Measurements from ENCODE around the gene CSNK2A1.

The CSNK2A1 gene

GRCh38 chr20:475463-476357 lies 67.9 kb downstream of the CSNK2A1 start:
- Histone ChIP-seq H3K9me3 (ENCODE audit: insufficient read depth, low read length) (no peaks in the 10 kb centered on the region), H3K9me2 (replicated peaks; ENCODE audit: insufficient read depth, low read length) (no peaks in the 10 kb centered on the region), H4K20me1 (ENCODE audit: low read depth, low read length) (no peaks in the 10 kb centered on the region), H3K9ac (ENCODE audit: low read length) (no peak overlapping the region), H3F3A (ENCODE audit: insufficient read depth) (peaks cover 12% of the 10 kb centered on the region; the same call in 1 of the 2 replicates), H3K27ac (ENCODE audit: low read depth, low read length) (no peak overlapping the region), H2AFZ (ENCODE audit: low read depth, low read length, severe bottlenecking) (no peak overlapping the region), H3K79me2 (ENCODE audit: insufficient read depth, low read length) (no peaks in the 10 kb centered on the region), H3K4me2 (ENCODE audit: low read depth, low read length, poor library complexity, severe bottlenecking) (no peak overlapping the region), H3K27me3 (ENCODE audit: low read length) (no peaks in the 10 kb centered on the region), H3K4me3 (ENCODE audit: insufficient read depth, low read length, poor library complexity, severe bottlenecking) (no peak overlapping the region), H3K36me3 (ENCODE audit: low read length) (peaks cover 7% of the 10 kb centered on the region; the same call in 1 of the 2 replicates)
- no peak for TF ChIP-seq CTCF (IDR thresholded peaks at IDR 0.05; ENCODE audit: insufficient read depth, low read length, poor library complexity, severe bottlenecking)
- TF ChIP-seq EZH2phosphoT487 (conservative IDR thresholded peaks at IDR 0.05; ENCODE audit: low read length): no peak

GRCh38 chr20:474581-474980 lies 69.0 kb downstream of the CSNK2A1 start:
- Histone ChIP-seq H4K20me1 (ENCODE audit: low read depth, low read length) (no peaks in the 10 kb centered on the region), H3K9me2 (replicated peaks; ENCODE audit: insufficient read depth, low read length) (no peaks in the 10 kb centered on the region), H2AFZ (ENCODE audit: low read depth, low read length, severe bottlenecking) (no peak overlapping the region), H3F3A (ENCODE audit: insufficient read depth) (peaks cover 6% of the 10 kb centered on the region; the same call in 1 of the 2 replicates), H3K27me3 (ENCODE audit: low read length) (no peaks in the 10 kb centered on the region), H3K9me3 (ENCODE audit: insufficient read depth, low read length) (0 out of 2 replicates have a peak, but pooled peaks cover 4% of the 10 kb centered on the region), H3K79me2 (ENCODE audit: insufficient read depth, low read length) (no peaks in the 10 kb centered on the region), H3K9ac (ENCODE audit: low read length) (no peak overlapping the region), H3K4me3 (ENCODE audit: insufficient read depth, low read length, poor library complexity, severe bottlenecking) (no peak overlapping the region), H3K27ac (ENCODE audit: low read depth, low read length) (no peak overlapping the region), H3K4me2 (ENCODE audit: low read depth, low read length, poor library complexity, severe bottlenecking) (no peak overlapping the region), H3K36me3 (ENCODE audit: low read length) (peaks cover 7% of the 10 kb centered on the region; the same call in 1 of the 2 replicates)
- no peak for TF ChIP-seq CTCF (IDR thresholded peaks at IDR 0.05; ENCODE audit: insufficient read depth, low read length, poor library complexity, severe bottlenecking)
- no peak for TF ChIP-seq EZH2phosphoT487 (conservative IDR thresholded peaks at IDR 0.05; ENCODE audit: low read length)

GRCh38 chr20:472889-473292 lies 70.7 kb downstream of the CSNK2A1 start:
- TF ChIP-seq CTCF (IDR thresholded peaks at IDR 0.05; ENCODE audit: insufficient read depth, low read length, poor library complexity, severe bottlenecking): no peak
- TF ChIP-seq EZH2phosphoT487 (conservative IDR thresholded peaks at IDR 0.05; ENCODE audit: low read length): no peak
- H3K4me2 ChIP-seq (ENCODE audit: low read depth, low read length, poor library complexity, severe bottlenecking): no peak overlapping the region
- no peaks in the 10 kb centered on the region for H3K9me2 ChIP-seq (replicated peaks; ENCODE audit: insufficient read depth, low read length)
- no peak overlapping the region for H3K27ac ChIP-seq (ENCODE audit: low read depth, low read length)
- H3K9me3 ChIP-seq (ENCODE audit: insufficient read depth, low read length): peaks cover 9% of the 10 kb centered on the region; the same call in 1 of the 2 replicates
- no peaks in the 10 kb centered on the region for H3K27me3 ChIP-seq (ENCODE audit: low read length)
- no peaks in the 10 kb centered on the region for H3K79me2 ChIP-seq (ENCODE audit: insufficient read depth, low read length)
- H4K20me1 ChIP-seq (ENCODE audit: low read depth, low read length): no peaks in the 10 kb centered on the region
- H3K4me3 ChIP-seq (ENCODE audit: insufficient read depth, low read length, poor library complexity, severe bottlenecking): no peak overlapping the region
- H2AFZ ChIP-seq (ENCODE audit: low read depth, low read length, severe bottlenecking): no peak overlapping the region
- H3F3A ChIP-seq (ENCODE audit: insufficient read depth): no peaks in the 10 kb centered on the region
- peaks cover 2% of the 10 kb centered on the region; the same call in 1 of the 2 replicates for H3K36me3 ChIP-seq (ENCODE audit: low read length)
- H3K9ac ChIP-seq (ENCODE audit: low read length): no peak overlapping the region

Measured in SU-DHL-6 (cell line).